LNCAP (cell line): Measurements from ENCODE around the gene PTGER3.

Source experiments
- TF ChIP-seq, protein P1 (sequence below): fragments of 450-650 bp; IDR thresholded peaks from 2 replicates; pipeline ENCODE4 v1.5.1; 2017; ENCODE audit warnings: mild to moderate bottlenecking

PTGER3 gene

DNA sequence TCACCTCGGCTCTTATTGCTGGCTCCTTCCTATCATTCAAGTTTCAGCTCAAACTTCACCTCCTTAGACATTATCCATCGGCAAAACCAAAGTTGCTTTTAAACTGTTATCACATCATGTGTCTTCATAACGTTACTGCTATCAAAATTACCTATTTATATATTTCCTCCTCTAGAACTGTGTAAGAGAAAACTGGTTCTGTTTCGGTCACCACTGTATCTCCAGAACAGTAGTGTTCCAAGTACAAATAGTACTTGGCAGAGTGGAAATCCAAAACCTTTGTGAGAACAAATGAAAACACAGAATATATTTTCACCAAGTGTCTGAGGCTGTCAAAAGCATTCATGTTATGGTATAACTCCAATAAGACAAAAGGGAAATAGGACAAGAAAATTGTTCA lies 24.1 kb upstream of the PTGER3 start:
- TF ChIP-seq, protein P1, sequence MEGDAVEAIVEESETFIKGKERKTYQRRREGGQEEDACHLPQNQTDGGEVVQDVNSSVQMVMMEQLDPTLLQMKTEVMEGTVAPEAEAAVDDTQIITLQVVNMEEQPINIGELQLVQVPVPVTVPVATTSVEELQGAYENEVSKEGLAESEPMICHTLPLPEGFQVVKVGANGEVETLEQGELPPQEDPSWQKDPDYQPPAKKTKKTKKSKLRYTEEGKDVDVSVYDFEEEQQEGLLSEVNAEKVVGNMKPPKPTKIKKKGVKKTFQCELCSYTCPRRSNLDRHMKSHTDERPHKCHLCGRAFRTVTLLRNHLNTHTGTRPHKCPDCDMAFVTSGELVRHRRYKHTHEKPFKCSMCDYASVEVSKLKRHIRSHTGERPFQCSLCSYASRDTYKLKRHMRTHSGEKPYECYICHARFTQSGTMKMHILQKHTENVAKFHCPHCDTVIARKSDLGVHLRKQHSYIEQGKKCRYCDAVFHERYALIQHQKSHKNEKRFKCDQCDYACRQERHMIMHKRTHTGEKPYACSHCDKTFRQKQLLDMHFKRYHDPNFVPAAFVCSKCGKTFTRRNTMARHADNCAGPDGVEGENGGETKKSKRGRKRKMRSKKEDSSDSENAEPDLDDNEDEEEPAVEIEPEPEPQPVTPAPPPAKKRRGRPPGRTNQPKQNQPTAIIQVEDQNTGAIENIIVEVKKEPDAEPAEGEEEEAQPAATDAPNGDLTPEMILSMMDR, result no peak

DNA sequence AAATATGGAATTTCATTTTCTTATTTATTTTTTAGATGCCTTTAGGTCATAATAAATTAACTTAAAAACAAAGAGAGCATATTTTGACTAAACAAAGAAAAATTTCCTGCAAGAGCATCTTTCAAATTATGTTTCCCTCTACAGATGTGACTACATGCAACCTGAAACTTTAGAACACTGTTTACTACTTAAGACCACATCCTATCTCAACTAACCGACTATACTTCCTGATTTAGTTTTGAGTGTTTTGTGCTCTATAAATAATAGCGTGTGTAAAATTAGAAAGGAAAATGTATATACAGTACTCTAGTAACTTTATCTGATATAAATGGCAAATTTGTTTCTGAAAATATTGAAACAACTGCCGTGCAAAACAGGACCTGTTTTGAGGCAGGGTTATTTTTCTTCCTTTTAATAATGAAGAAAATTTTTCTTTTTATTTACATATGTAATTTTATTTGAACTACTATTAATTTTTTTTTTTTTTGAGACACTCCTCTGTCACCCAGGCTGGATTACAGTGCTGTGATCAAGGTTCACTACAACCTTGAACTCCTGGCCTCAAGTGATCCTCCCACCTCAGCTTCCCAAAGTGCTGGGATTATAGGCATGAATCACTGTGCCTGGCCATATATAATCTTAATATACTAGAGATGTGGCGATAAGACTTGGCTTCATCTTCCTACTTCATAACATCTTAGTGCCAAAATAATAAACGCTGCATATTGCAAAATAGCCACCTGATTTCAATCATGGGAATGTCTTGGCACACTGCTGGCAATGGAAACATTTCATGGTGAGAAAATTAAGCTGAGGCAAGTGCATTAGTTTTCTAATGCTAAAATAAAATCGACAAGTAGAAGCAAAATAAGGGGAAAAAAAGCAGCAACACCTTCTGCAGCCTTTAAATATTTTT lies 21.0 kb upstream of the PTGER3 start:
- TF ChIP-seq, protein P1, result no peak

DNA sequence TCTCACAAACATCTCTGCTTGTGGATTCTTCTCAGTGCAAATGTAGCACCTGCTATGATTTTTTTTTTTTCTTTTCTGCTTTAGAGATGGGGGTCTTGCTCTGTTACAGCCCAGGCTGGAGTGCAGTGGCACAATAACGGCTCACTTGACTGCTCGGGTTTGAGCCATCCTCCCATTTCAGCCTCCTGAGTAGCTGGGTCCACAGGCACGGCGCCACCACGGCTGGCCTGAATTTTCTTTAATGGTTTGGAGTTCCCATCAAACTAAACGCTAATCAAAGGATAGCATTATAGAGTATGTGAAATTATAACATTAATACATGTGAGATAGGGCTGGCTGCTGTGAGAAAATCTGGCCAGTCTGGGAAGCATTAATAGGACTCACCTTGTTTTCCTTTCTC lies 7.2 kb upstream of the PTGER3 start:
- TF ChIP-seq, protein P1, result no peak

DNA sequence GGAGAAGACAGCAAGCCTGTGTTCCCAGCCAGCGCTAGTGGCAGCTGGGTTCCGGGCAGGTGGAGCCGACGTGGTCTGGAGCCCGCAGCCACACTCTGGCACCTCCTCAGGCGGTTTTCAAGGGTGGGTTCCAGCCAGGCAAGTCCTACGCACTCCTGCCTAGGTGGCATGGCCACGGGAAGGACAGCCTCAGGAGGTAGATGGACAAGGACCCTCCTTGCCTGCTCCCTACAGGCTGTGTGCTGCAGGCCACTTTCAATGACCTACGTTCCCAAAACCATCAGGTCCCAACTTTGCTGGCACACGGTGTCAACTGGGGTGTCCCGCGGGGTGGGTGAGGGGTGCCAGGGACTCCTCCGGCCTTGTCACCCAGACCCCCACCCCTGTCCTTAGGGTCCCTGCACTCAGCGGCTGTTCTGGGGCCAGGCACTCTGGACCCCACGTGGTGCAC lies 6.7 kb upstream of the PTGER3 start:
- TF ChIP-seq, protein P1, result no peak

DNA sequence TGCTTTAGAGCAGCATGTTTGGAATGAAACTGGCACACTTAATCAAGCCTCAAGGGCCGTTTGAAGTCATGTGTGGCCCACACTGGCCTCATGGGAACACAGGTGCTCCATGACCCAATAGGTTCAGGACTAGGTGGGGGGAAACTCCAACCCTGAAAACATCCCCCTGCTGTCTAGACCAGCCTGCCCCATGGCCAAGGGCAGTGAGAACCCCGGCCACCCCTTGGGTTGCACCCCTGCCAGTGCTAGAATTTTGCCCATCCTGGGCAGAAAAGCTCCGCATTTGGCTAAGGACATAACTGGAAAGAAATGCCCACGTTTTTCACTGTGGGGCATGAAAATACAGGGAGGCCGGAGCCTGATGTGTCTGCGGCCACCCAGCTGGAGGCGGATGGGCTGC lies 6.1 kb upstream of the PTGER3 start:
- TF ChIP-seq, protein P1, result no peak

DNA sequence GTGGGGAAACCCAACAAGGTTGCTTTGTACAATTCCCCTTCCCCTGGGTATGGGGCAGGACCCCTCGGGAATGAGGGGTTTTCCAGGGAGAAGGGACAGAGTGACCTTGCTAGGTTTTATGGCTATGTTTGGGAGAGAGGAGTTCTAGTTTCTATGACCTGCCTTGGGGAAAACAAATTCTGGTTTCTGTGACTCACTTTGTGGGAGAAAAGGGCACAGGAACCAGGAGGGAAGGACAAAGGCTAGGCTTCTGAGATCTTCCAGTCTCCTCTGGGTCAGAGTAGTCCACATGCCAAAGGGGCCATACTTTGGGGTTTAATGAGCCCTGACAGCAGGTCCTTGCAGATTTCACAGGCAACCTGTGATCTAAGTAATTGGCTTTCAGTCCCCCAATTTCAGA lies 5.5 kb upstream of the PTGER3 start:
- TF ChIP-seq, protein P1, result no peak

DNA sequence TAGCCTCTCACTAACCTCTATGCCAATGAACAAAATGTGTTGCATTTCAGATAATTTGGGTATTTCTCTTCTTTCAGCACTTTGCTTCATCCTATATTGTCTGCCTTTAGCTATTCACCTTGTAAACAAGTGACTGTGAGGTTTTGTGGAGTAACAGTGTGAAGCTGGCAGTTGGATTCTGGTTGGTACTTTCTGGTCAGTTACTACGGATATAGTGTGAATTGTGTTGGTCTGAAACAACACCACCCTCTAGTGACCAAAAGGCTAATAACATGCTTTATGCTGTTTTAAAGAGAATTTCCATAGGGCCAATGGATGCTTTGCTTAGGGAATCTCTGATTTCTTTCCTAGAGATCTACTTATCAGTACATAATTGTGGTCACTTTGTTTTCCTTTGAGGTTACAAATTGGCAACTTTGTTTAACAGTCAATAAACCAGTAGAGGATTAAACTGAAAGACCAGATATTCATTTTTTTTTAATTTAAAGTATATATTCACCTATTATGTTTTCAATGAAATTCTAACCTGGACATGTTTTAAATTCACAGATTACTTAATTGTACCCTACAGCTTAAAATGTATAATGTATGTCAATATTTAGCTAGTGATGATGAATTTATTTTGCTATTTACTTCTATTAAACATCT lies 2.5 kb upstream of the PTGER3 start:
- TF ChIP-seq, protein P1, result peak; percentile 74
